AG10803 (cell line): ENCODE data around the gene C5orf58.

Experiments
- DNase-seq: peaks from one replicate; pipeline ENCODE4 v3.0.0; 2010; ENCODE audit warnings: low read depth
- H3K4me3 ChIP-seq: 2 replicates; pipeline ENCODE4 v1.5.1; 2011; ENCODE audit warnings: mild to moderate bottlenecking, low read length, control low read depth
- CTCF ChIP-seq: conservative IDR thresholded peaks from 2 replicates; pipeline ENCODE4 v1.5.1; 2011; ENCODE audit warnings: mild to moderate bottlenecking, low read length, control low read depth, inconsistent platforms

C5orf58 gene

GRCh38 chr5:170280011-170280493, 47.3 kb downstream of the C5orf58 start:
- no peak for DNase-seq

GRCh38 chr5:170283296-170283695, 50.5 kb downstream of the C5orf58 start:
- H3K4me3 ChIP-seq: no peak overlapping the region
- TF ChIP-seq CTCF: no peak
- no peak for DNase-seq

More at GRCh38 chr5:170280011-170280493, 47.3 kb downstream of the C5orf58 start:
- H3K4me3 ChIP-seq: no peak overlapping the region
- no peak for TF ChIP-seq CTCF

- no peak for TF ChIP-seq CTCF
- no peak overlapping the region for H3K4me3 ChIP-seq
- no peak for DNase-seq
Observed at GRCh38 chr5:170284231-170284630, 51.4 kb downstream of the C5orf58 start.

GRCh38 chr5:170285181-170285580, 52.4 kb downstream of the C5orf58 start:
- DNase-seq: no peak

GRCh38 chr5:170286386-170286925, 53.7 kb downstream of the C5orf58 start:
- H3K4me3 ChIP-seq: no peak overlapping the region
- no peak for DNase-seq
- TF ChIP-seq CTCF: no peak

More at GRCh38 chr5:170285181-170285580, 52.4 kb downstream of the C5orf58 start:
- no peak overlapping the region for H3K4me3 ChIP-seq
- no peak for TF ChIP-seq CTCF

GRCh38 chr5:170287532-170287931, 54.7 kb downstream of the C5orf58 start:
- H3K4me3 ChIP-seq: no peak overlapping the region
- peak; percentile 2 for DNase-seq
- TF ChIP-seq CTCF: no peak

GRCh38 chr5:170288151-170288550, 55.4 kb downstream of the C5orf58 start:
- TF ChIP-seq CTCF: no peak
- H3K4me3 ChIP-seq: no peak overlapping the region
- DNase-seq: no peak
